K562 (cell line): Measurements from ENCODE around the gene RAB6B. TPM values are rescaled to one million over a fixed set of nuclear protein-coding genes. Genes with fewer than 3 reads are reported as not detected.

Source experiments
- ATAC-seq: fragments of 200-7000 bp; cut with Tn5 transposase; 3 replicates; pipeline ENCODE4 v1.9.1; 2020; ENCODE audit warnings: moderate library complexity
- BruUV-seq: library from RNA; stranded (reverse); fragments of 400-500 nt; replicated peaks from 2 replicates; lab custom pipeline; 2021; lab: Mats Ljungman, UMichigan
- CTCF ChIA-PET: fragments of 300-600 bp; formaldehyde crosslinking; extraction: SDS; loops from one replicate; lab custom pipeline; 2021; ENCODE audit warnings: low intra/inter-chr PET ratio; lab: Yijun Ruan, JAX
- POLR2A ChIA-PET: fragments of 300-600, 350-650 bp; sonication (Branson Sonifier 250); formaldehyde crosslinking; extraction: SDS; loops from one replicate; lab custom pipeline; 2021; ENCODE audit warnings: antibody characterized with exemption, inconsistent platforms; lab: Yijun Ruan, JAX
- DNase-seq, 4 experiments: peaks; one replicate each; pipeline versions ENCODE4 v3.0.0 to v3.0.0-alpha.2; 2011 to 2018; ENCODE audit warnings: low spot score in 3 of 4, mixed read lengths in 3 of 4; ENCODE audit errors: extremely low read depth in 1 of 4
- FAIRE-seq: peaks from 2 replicates; lab custom pipeline; 2011; peaks lifted over from hg19 to GRCh38; lab: Jason Lieb, UNC
- H2AFZ ChIP-seq: 2 replicates; pipeline ENCODE4 v1.6.0; 2011; ENCODE audit warnings: low read depth, low read length, control low read depth, inconsistent platforms
- H3K27ac ChIP-seq: fragments of 200-600 bp; 3 replicates; pipeline ENCODE4 v1.8.0; 2011; ENCODE audit warnings: low read depth, mild to moderate bottlenecking, control low read depth, inconsistent platforms, low read length, moderate library complexity, mixed read lengths; ENCODE audit errors: extremely low read depth
- H3K27me3 ChIP-seq, 2 experiments: fragments of 300-600 bp in 1 of 2; 2 replicates in 1 of 2; 3 replicates in 1 of 2; pipeline versions ENCODE4 v1.6.0 to v1.8.0; 2011; ENCODE audit warnings: inconsistent platforms in 2 of 2, low read length in 2 of 2, mild to moderate bottlenecking in 1 of 2, mixed read lengths in 1 of 2, moderate library complexity in 1 of 2; ENCODE audit not compliant: control insufficient read depth in 2 of 2, insufficient read depth in 2 of 2
- H3K36me3 ChIP-seq: fragments of 300-600 bp; 3 replicates; pipeline ENCODE4 v1.8.0; 2011; ENCODE audit warnings: mild to moderate bottlenecking, low read length, inconsistent platforms; ENCODE audit not compliant: control insufficient read depth, insufficient read depth
- H3K4me1 ChIP-seq, 2 experiments: fragments of 200-600 bp in 1 of 2; replicated peaks in 1 of 2; 2 replicates in 1 of 2; 3 replicates in 1 of 2; pipeline versions ENCODE4 v1.5.1 to v1.8.0; 2011; ENCODE audit warnings: inconsistent platforms in 2 of 2, low read length in 2 of 2, mild to moderate bottlenecking in 1 of 2, mixed read lengths in 1 of 2, moderate library complexity in 1 of 2; ENCODE audit not compliant: control insufficient read depth in 2 of 2, insufficient read depth in 2 of 2
- H3K4me2 ChIP-seq: 2 replicates; pipeline ENCODE4 v1.6.1; 2011; ENCODE audit warnings: low read length, control low read depth, inconsistent platforms, mixed read lengths; ENCODE audit not compliant: insufficient read depth
- H3K4me3 ChIP-seq: fragments of 200-600 bp; sonication (generic), shearing (Covaris generic); 2 replicates; pipeline ENCODE4 v1.5.1; 2016; ENCODE audit warnings: control low read depth, inconsistent platforms
- H3K79me2 ChIP-seq: fragments of 200-600 bp; 3 replicates; pipeline ENCODE4 v1.8.0; 2011; ENCODE audit warnings: low read length, inconsistent platforms; ENCODE audit not compliant: control insufficient read depth, insufficient read depth
- H3K9ac ChIP-seq, 2 experiments: 2 replicates each; pipeline versions ENCODE4 v1.6.0 to v1.6.1; 2011; ENCODE audit warnings: low read depth in 2 of 2, low read length in 2 of 2, control low read depth in 1 of 2, inconsistent platforms in 1 of 2, mild to moderate bottlenecking in 1 of 2, mixed read lengths in 1 of 2; ENCODE audit not compliant: insufficient read depth in 1 of 2
- H3K9me1 ChIP-seq: one replicate; pipeline ENCODE4 v1.6.0; 2011; ENCODE audit warnings: inconsistent platforms, mild to moderate bottlenecking, low read length, moderate library complexity; ENCODE audit not compliant: control insufficient read depth, insufficient read depth
- H3K9me3 ChIP-seq: replicated peaks from 2 replicates; pipeline ENCODE4 v1.5.1; 2011; ENCODE audit warnings: low read depth, low read length, inconsistent platforms; ENCODE audit not compliant: control insufficient read depth, insufficient read depth
- H4K20me1 ChIP-seq: replicated peaks from 2 replicates; pipeline ENCODE4 v1.6.1; 2011; ENCODE audit warnings: low read length, inconsistent platforms, mixed read lengths; ENCODE audit not compliant: control insufficient read depth, insufficient read depth
- CCNT2 ChIP-seq: IDR thresholded peaks from 2 replicates; pipeline ENCODE4 v1.6.1; 2011; ENCODE audit warnings: borderline replicate concordance, low read depth, mild to moderate bottlenecking, moderate library complexity, mixed read lengths, low read length; ENCODE audit not compliant: insufficient read length; ENCODE audit errors: extremely low read depth
- HNRNPK ChIP-seq: fragments of 200-400 bp; formaldehyde crosslinking; IDR thresholded peaks from one replicate; pipeline ENCODE4 v1.6.1; 2018; ENCODE audit warnings: mild to moderate bottlenecking, low read depth, low read length; ENCODE audit not compliant: poor library complexity, severe bottlenecking
- HSF4 ChIP-seq: fragments of 250-450 bp; sonication (Bioruptor Pico); IDR thresholded peaks from 2 replicates; pipeline ENCODE4 v2.1.2; 2022; ENCODE audit warnings: mild to moderate bottlenecking, moderate library complexity, borderline replicate concordance
- KAT8 ChIP-seq: fragments of 450-650 bp; IDR thresholded peaks from 2 replicates; pipeline ENCODE4 v1.6.1; 2016; ENCODE audit warnings: low read depth, mild to moderate bottlenecking
- MAX ChIP-seq: sonication (generic); formaldehyde crosslinking; IDR thresholded peaks from 2 replicates; pipeline ENCODE4 v1.9.0; 2022; ENCODE audit warnings: mild to moderate bottlenecking, missing genetic modification reagents
- NUFIP1 ChIP-seq: fragments of 450-650 bp; IDR thresholded peaks from 2 replicates; pipeline ENCODE4 v1.6.1; 2018; ENCODE audit not compliant: partially characterized antibody
- PKNOX1 ChIP-seq: fragments of 450-650 bp; IDR thresholded peaks from 2 replicates; pipeline ENCODE4 v1.6.1; 2016
- SMAD4 ChIP-seq: fragments of 250-450 bp; sonication (Bioruptor Pico); conservative IDR thresholded peaks from 2 replicates; pipeline ENCODE4 v1.8.0; 2021; ENCODE audit warnings: inconsistent platforms, mild to moderate bottlenecking, moderate library complexity
- TEAD4 ChIP-seq, 2 experiments: sonication (generic) in 1 of 2; formaldehyde crosslinking in 1 of 2; IDR thresholded peaks; 2 replicates each; pipeline versions ENCODE4 v1.6.1 to v1.8.0; 2012 to 2022; ENCODE audit warnings: borderline replicate concordance in 1 of 2, inconsistent platforms in 1 of 2, low read length in 1 of 2, mild to moderate bottlenecking in 1 of 2, missing genetic modification reagents in 1 of 2
- ZNF584 ChIP-seq: fragments of 200-800 bp; sonication (Bioruptor generic); IDR thresholded peaks from 2 replicates; pipeline ENCODE4 v1.6.1; 2016; ENCODE audit warnings: low read depth, mild to moderate bottlenecking, missing genetic modification characterization, missing compliant biosample characterization
- ZNF644 ChIP-seq: fragments of 200-800 bp; sonication (Bioruptor generic); IDR thresholded peaks from 2 replicates; pipeline ENCODE4 v1.6.1; 2016; ENCODE audit warnings: low read depth, missing genetic modification characterization, missing compliant biosample characterization
- ZNF740 ChIP-seq, 3 experiments: fragments of 200-800 bp in 1 of 3; sonication (Bioruptor generic) in 1 of 3; sonication (generic) in 1 of 3; formaldehyde crosslinking in 1 of 3; IDR thresholded peaks; 2 replicates each; pipeline versions ENCODE4 v1.6.1 to v1.8.0; 2016 to 2022; ENCODE audit warnings: mild to moderate bottlenecking in 2 of 3, missing compliant biosample characterization in 2 of 3, missing genetic modification characterization in 2 of 3, missing genetic modification reagents in 1 of 3
- WGBS: fragments of 100-300 bp; shearing (Covaris generic); methylation state at CpG from one replicate; pipeline ENCODE4 v1.1.6; 2016; ENCODE audit warnings: low coverage, mixed read lengths; ENCODE audit not compliant: insufficient coverage; ENCODE audit errors: missing lambda C conversion rate; 5-methylcytosine and 5-hydroxymethylcytosine counted together
- in situ Hi-C: fragments of 300-500 bp; cut with MboI; formaldehyde crosslinking; loops from 4 replicates; pipeline ENCODE4 v1.15.0; 2018; ENCODE audit warnings: inconsistent platforms, mixed read lengths
- intact Hi-C: fragments of 100-400 bp; cut with micrococcal nuclease; formaldehyde crosslinking; loops from 2 replicates; pipeline ENCODE4 v1.14.2; 2022
- polyA plus RNA-seq, 8 experiments: library from polyadenylated mRNA; depleted of rRNA in 4 of 8; stranded (reverse) in 5 of 8; unstranded in 3 of 8; fragments of >200 nt; fragmentation: Nextera tagmentation in 2 of 8; fragmentation: Illumina TruSeq in 1 of 8; extraction: Ambion mirVana in 2 of 8; extraction: Trizol in 1 of 8; gene quantifications; 2 replicates each; pipeline versions ENCODE4 v1.2.1 to v1.2.3, GENCODE V29; 2011 to 2014; ENCODE audit warnings: inconsistent platforms in 1 of 8, missing spikeins in 1 of 8
- total RNA-seq, 7 experiments: library from RNA; depleted of rRNA in 6 of 7; stranded (reverse); fragments of >200 nt in 6 of 7; fragmentation: Illumina TruSeq in 2 of 7; extraction: Trizol in 2 of 7; gene quantifications; 2 replicates each; pipeline versions ENCODE4 v1.2.1 to v1.2.3, GENCODE V29; 2011 to 2021; ENCODE audit warnings: low replicate concordance in 1 of 7

Gene RAB6B
- total and polyA plus RNA-seq, 9 of the 15 experiments (the other 6 are each of a cell fraction or from before 2014, with no cell fraction given): 0.60 to 18.1 (median 1.5) TPM

GRCh38 chr3:133827684-133828083, 68.0 kb downstream of the RAB6B start:
- intact Hi-C loops (no loop called here), in situ Hi-C loops (no loop called here)
- ATAC-seq (no peak), FAIRE-seq (no peak), DNase-seq (no peak)
- Histone ChIP-seq H3K4me2 (no peak overlapping the region), H3K9me1 (no peaks in the 10 kb centered on the region), H4K20me1 (no peaks in the 10 kb centered on the region), H3K27me3 (no peaks in the 10 kb centered on the region), H3K4me3 (no peak overlapping the region), H3K36me3 (peaks cover 24% of the 10 kb centered on the region; the same call in 2 of the 3 replicates), H3K79me2 (no peaks in the 10 kb centered on the region), H3K9ac (no peak overlapping the region), H2AFZ (no peak overlapping the region), H3K4me1 (peaks cover 0 to 5% of the 10 kb centered on the region in 2 experiments; a peak in 2 of 5 replicates), H3K27ac (no peak overlapping the region), H3K9me3 (no peaks in the 10 kb centered on the region)
- CTCF ChIA-PET: no interaction called here
- WGBS: 74% methylated on average over 3 of the region's 4 CpGs
- TF ChIP-seq ZNF740 (CRISPR knock-in tag; IDR thresholded peaks at IDR 0.05) (no peak), ZNF740 (tag; IDR thresholded peaks at IDR 0.05) (peak in 1 of 2 experiments; percentile 38; a peak in 1 of 4 replicates), SMAD4 (CRISPR knock-in tag) (no peak)
- BruUV-seq: no TSS peak
- POLR2A ChIA-PET: interaction anchor here (1.2 kb wide), 1 partner anchor 10 kb away, joined by 5 read pairs; no protein-coding TSS in a partner anchor

GRCh38 chr3:133827136-133827535, 68.5 kb downstream of the RAB6B start:
- no peak for ATAC-seq
- BruUV-seq: no TSS peak
- H2AFZ ChIP-seq: no peak overlapping the region
- peaks cover 0 to 5% of the 10 kb centered on the region in 2 experiments; a peak in 2 of 5 replicates for H3K4me1 ChIP-seq
- no peak overlapping the region for H3K4me2 ChIP-seq
- no peak overlapping the region for H3K9ac ChIP-seq
- no peak overlapping the region for H3K4me3 ChIP-seq
- FAIRE-seq: no peak
- 0% methylated on average over 1 of the region's 1 CpG for WGBS
- ChIA-PET CTCF (no interaction called here), POLR2A (no interaction called here)
- H3K27ac ChIP-seq: no peak overlapping the region
- no peaks in the 10 kb centered on the region for H3K9me3 ChIP-seq
- intact Hi-C loops: no loop called here
- no peak for DNase-seq
- H3K36me3 ChIP-seq: peaks cover 29% of the 10 kb centered on the region; the same call in 2 of the 3 replicates
- in situ Hi-C loops: no loop called here
- no peaks in the 10 kb centered on the region for H3K9me1 ChIP-seq
- no peaks in the 10 kb centered on the region for H3K27me3 ChIP-seq
- H3K79me2 ChIP-seq: no peaks in the 10 kb centered on the region
- 0 out of 2 replicates have a peak, but pooled peaks cover under 1% of the 10 kb centered on the region for H4K20me1 ChIP-seq
- TF ChIP-seq TEAD4 (IDR thresholded peaks at IDR 0.05; ENCODE audit: low read length): no peak
- no peak for TF ChIP-seq TEAD4 (CRISPR knock-in tag; IDR thresholded peaks at IDR 0.05; ENCODE audit: borderline replicate concordance)
- TF ChIP-seq KAT8: no peak
- no peak for TF ChIP-seq NUFIP1
- no peak for TF ChIP-seq ZNF644 (tag)
- no peak for TF ChIP-seq MAX (CRISPR knock-in tag)
- TF ChIP-seq ZNF584 (CRISPR knock-in tag): no peak
- no peak for TF ChIP-seq HSF4 (CRISPR knock-in tag)
- TF ChIP-seq CCNT2: no peak
- no peak for TF ChIP-seq PKNOX1
- TF ChIP-seq HNRNPK: no peak
